ENCODE data around the gene GGA3.

GGA3 gene

DNA sequence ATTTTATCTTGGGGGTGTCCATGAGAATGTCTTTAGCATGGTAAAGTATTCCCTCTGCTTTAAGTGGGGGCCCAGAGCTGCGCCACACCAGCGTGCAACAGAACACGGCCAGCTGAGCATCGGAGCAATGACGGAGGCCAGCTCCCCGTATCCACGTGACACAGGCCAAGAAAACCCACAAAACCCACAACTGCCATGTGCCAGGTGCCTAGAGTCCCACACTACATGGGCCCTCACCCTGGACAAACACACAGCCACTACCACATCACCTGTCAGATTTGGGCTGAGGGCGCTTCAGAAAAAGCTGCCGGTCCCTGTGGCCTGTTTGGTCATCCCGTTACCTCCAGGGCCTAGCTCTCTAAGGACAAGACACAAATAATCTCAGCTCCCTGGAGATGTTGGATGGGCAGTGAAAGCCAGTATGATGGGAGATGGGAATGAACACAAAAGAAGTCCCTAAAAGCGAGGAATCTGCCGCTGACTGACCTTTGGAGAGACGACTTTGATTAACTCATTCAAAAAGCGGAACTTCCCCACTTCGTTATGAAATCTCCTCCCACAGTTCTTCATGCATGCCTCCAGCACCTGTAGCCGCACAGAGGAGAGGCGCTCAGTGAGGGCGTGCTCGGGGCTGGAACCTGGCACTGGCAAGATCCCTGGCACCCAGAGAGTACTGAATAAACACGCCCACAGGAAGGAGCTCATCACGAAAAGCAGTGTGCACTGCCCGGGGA, 17.1 kb downstream of the GGA3 start:
- DNase-seq, result no peak

DNA sequence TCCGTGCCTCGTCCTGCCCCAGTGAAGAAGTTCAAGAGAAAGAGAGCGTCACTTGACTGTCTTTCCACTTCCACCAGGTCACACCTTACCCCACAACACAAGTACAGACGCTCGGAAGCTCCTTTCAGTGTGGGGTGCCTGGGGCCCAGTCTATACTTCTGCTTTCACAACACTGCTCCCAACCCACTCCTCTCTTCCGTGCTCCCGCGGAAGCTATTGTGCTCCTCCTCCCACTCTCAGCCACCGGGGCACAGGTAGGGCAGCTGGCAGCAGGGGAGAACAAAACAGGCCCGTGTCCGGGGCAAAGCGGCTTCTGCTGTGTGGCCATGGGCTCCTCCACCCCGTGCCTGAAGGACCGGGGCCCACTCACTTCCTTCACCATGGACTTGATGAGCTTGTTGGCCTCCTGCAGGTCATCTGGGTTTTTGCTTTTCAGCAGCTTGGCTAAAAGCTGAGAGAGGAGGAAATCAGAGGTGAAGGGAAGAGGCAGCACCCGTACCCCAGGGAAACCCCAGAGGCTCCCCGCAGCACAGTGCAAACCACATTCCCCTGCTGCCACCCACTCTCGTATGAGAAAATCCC, 18.9 kb downstream of the GGA3 start:
- no peak for DNase-seq

DNA sequence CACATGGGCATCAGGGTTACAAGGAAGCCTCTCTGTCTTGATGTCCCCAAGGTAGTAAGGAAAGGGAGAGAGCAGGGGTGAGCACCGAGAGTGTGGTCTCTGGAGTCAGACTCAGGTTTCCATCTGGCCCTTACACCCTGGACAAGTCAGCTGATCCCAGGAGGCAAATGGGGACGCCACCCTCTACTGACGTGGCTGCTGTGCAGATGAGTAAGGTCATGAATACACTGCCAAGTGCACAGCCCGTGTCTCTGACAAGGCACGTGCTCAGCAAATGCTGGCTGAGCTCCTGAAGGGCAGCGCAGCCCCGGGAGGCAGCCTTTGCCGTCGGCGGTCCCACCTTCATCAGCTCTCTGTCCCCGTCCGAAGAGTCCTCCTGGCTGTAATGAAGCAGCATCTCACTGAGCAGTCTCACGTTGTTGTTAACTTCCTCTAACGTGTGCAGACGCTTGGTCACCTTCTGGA, 19.4 kb downstream of the GGA3 start:
- no peak for DNase-seq

DNA sequence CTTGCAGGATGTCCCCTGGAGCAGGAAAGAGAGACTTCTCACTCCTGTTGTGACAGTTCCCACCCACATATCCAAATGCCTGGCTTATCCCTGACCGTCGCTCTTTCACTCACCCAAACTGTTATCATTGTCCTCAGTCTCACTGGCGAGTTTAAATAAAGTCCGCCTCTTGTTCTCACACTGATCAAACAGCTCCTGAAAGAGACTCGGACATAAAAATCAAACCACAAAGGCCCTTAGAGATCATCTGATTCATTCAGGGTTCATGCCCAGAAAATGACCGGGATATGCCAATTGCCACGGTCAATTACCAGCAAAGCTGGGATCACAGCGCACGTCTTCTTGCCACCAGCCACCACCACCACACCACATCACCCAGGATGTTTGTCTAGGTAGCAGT, 19.9 kb downstream of the GGA3 start:
- no peak for DNase-seq

DNA sequence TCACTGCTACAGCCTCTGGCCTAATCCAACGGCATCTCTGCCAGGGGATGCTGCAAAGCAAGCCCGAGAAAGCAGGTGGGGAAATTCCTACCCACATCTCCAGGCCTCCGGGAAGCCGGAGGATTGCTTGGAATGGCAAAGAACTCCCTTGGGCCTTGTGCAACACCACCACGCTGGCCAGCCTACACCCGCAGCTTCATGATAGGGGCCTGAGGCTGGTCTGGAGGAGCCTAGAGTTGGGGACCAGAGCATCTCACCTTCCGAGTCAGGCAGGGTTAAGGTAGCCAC, 20.3 kb downstream of the GGA3 start:
- no peak for DNase-seq

DNA sequence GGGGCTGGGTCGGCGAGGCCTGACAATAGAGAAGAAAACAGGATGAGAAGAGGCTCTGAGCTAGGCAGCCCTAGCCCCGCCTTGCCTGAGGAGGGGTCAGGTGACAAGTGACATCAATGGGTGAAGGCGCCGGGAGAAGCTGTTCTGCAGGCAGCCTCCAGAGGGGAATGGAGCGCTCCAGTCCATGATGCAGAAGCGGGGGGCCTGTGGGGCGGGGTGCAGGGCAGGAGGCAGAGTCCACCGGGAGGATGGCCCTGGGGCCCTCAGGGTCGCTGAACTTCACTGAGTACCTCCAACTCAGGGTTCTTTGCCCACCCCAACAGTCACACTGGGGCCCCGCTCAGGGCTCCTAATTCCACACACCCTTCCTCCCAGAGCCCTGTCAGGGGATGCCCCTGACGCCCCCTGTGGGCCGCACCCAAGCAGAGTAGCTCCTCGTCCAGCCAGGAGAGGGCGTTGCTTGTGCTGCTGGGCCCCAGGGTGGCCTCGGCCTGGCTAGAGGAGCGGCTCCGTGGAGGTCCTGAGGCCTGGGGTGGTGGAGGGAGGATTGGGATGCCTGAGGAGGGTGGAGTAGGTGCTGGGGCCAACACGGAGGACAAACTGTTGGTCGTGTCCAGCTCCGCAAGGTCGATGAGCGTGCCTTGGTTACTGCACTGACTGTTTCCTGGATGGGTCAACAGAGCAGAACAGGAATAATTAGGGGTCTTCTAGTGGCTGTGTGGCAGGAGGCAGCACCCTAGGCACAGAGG, 20.8 kb downstream of the GGA3 start:
- DNase-seq, result peak; percentile 43 to 70

DNA sequence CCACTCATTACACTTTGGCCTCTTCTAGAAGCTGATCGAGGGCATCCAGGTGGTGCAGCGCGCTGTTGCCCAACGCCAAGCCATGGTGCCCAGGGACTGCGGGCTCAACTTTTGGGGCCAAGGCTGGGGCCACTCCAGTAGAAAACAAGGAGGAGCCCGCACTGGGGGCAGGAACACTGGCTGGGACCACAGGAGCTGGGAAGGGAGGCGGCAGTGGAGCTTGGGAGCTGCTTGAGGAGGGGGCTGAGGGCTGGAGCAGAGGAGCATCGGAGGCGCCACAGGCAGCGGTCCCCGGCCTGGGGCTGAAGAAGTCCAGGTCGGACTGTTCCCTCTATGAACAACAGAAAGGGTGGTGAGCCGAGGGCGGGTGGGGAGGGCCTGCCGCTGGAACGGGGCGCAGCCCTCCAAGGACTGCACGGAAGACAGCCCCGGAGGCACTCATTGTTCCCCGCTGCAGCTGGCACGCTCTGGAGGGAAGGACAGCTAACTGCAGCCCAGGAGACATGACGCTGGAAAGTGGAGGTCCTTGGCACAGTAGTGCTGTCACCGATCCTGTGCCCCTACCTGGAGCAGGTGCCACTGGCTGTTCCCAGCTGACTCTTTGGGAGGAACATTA, 21.5 kb downstream of the GGA3 start:
- no peak for DNase-seq

DNA sequence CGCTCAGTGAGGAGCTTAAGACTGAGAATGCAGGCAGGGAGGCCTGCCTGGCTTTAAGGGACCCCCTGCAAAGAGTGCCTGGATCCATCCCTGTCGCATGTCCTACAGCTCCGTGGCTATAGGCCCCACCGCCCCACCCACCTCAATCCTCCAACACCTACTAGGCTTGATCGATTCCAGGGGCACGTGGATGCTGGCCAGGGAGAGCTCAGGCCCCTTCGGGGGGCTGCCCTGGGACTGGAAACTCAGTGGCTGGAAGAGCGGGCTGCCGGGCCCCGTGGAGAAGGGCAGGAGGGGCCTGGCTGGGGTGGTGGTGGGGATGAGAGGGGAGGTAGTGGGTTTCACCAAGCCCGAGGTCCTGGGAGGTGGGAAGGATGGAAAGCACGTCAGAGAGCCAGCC, 22.2 kb downstream of the GGA3 start:
- no peak for DNase-seq

DNA sequence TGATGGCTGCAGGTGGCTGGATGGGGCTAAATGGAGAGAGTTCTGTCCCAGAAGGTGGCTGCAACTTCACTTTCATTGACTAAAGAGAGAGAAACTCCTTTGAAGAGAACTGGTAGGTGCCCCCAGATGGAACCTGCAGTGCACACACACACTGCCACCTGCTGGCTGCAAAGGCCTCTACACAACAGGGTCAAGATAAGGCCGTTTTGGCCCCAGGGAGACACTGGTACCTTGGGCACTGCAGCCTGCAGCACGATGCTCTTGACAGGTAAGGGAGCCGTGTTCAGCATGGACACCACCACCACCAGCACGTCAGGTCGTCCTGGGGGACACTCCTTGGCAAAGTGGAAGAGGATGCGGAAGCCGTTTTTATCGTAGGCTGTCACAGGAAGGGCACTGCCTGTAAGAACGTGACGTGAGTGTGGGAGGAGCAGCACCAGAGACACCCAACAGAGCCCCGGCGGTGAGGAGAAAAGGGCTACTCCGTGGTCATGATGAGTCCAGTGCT, 22.7 kb downstream of the GGA3 start:
- DNase-seq, result peak; percentile 54 to 86

DNA sequence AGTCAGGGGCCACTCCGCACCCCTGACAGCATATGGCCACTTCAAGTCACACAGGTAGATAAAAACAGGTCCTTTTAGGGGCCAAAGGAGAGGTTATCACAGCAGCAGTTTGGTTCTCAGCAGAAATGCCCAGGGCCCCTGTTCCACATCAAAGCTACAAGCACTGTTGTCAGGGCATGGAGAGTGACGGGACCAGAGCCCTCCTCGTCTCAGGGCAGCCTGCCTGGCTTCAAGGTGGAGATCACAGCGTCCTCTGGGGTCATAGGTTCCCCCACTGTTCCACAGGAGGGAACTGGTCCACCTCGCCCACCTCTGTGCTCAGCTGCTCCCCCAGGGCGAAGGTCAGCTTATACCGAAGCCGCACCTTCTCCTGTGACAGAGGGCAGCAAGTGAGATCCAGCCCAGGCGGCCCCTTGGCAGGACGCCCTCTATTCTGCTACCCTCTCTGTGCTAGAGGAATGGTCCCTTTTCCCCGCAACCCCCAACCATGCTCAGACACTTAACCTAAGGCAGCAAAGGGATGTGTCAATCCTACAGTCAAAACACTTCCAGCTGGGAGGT, 23.3 kb downstream of the GGA3 start:
- no peak for DNase-seq

DNA sequence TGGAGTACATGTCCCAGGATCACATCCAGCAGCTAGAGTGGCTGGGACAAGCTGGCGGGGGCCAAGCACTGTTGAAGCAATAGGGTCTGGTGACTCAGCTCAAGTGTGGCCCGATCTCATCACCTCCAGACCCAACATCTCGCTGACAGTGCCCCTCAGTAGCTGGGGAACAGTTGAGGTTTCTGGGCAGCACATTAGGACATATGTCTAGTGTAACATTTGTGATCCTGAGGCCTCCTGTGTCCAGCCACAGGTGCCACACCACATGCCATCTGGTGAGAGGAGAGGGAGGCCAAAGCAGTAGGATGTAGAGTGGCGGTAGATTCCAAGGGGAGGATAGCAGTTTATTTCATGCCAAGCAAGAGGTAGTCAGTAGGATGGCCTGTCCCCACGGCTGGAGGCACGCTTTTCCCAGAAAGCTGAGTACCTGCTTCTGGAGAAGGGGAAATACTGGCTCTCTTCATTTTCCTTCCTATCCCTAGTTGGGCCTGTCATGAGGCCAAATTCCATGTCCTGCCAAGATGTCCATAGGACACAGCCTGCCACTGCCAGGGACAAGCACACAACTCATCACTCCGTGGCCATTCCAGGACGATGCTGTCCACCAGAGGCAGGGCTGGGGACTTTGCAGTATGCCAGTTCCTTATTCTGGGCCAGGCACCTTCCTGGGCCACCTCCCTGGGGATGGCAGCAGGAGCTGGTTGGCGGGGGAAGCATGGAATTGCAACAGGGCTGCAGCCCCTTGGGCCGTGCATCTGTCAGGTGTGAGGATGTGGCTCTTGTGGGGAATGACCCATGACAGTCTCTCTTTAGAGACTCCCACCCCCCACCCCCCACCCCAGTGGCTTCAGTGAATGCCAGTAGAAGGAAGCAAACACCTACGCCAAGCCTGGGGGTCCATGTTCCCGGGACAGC, 24.0 kb downstream of the GGA3 start:
- no peak for DNase-seq

DNA sequence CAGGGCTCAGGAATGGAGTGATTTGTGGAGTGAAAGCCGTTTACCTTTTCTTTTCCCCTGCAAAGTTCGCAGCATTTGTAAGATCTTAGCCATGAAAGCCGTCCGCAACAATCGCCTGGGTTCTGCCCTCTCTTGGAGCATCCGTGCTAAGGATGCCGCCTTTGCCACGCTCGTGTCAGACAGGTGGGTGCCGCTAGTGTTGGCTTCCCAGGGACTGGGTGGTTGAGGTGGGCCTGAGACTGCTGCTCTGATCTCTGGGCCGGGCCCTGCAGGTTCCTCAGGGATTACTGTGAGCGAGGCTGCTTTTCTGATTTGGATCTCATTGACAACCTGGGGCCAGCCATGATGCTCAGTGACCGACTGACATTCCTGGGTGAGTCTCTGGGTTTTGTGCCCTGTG, 28.6 kb downstream of the GGA3 start:
- DNase-seq, result no peak

DNA sequence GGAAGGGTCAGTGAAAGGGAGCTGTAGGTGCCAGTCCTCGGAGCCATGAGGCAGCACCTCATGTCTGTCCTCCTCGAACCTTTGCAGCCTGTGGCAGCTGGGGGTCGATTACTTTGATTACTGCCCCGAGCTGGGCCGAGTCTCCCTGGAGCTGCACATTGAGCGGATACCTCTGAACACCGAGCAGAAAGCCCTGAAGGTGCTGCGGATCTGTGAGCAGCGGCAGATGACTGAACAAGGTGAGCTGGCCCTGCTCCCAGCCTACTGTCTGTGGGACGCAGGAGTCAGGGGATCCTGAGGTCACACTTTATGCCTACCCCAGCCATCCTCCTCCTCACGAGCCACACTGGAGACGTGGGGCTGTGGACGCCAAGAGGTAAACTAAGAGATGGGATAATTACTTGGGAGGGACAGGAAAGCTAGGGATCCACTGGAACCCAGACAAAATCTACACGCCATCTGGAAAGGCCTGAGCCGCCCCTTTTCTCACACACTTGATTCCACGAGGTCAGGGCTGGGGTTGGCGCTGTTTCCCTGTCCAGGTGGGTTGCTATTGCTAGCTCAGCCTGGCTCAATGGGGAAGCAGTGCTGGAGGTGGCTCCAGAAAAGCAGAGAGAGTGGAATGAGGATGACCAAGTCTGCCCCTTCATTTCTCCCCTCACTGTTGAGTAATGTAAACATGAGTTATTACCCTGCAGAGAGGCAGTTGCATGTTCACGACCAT, 29.5 kb downstream of the GGA3 start:
- DNase-seq, result no peak

DNA sequence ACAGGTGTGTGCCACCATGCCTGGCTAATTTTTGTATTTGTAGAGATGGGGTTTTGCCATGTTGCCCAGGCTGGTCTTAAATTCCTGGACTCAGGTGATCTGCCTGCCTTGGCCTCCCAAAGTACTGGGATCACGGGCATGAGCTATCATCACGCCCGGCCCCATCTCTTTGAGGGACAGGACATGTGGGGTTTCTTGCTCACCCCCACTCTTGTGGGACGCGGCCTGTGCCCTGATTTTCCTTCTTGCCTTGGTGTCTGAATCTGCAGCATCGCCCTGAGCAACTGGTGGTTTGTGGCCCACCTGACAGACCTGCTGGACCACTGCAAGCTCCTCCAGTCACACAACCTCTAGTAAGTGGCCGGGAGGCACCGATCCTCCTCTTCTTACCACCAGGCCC, 30.3 kb downstream of the GGA3 start:
- no peak for DNase-seq

DNA sequence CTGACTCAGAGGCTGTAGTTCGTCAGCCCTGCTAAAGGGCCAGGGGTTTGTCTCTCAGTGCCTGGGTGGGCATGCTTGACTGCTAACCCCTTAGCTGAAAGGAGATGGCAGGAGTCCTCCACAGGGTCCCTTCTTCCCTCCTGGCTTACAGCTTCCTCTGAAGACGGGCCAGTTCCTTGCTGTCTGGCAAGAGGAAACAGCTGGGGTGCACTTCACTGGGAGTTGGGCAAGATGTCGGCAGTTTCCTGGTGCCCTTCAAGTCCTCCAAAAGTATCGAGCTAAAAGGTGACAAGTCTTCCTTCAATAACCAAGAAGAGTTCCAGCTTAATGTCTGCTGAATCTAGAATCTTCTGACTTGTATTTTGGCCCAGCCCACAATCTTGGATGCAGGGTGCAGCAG, 32.6 kb downstream of the GGA3 start:
- DNase-seq, result no peak

DNA sequence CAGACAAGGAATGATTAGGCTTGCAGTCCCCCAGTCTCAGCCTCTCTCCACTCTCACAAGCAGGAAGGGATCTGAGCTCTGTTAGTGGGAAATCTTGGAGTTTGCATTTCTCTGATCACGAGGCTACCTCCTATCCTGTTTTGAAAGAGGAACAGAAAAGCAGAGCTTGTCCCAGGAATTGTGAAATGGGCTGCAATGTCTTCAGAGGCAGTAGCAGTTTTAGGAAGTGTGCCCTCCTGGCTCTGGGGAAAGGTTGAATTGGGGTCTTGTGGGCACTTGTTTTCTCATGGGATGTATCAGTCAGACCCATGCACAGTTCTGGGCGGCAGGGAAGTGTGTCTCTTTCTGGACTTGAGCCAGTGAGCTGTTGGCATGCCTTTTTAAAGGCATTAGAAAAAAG, 33.1 kb downstream of the GGA3 start:
- no peak for DNase-seq

DNA sequence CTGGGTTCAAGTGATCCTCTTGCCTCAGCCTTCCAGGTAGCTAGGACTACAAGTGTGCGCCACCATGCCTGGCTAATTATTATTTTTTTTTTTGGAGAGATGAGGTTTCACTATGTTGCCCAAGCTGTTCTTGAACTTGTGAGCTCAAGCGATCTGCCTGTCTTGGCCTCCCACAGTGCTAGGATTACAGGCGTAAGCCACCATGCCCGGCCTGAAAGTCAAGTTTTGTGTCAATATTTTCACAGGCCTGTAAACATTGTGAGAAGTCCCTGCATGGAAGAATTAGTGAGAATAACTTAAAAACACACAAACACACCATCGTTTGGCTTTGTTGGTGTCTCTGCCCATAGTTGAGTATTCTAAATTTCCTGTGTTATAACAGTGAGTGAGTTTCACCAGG, 33.7 kb downstream of the GGA3 start:
- DNase-seq, result no peak

DNA sequence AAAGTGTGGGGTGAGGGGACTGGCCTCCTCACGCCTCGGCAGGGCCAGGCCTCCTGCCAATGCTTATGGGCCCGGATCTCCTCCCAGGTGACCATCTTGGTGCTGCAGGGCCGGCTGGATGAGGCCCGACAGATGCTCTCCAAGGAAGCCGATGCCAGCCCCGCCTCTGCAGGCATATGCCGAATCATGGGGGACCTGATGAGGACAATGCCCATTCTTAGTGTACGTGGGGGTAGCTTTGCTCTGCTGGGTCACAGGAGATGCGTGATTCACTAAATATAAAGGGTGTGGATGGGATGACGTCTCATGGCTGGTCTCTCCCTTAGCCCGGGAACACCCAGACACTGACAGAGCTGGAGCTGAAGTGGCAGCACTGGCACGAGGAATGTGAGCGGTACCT, 36.4 kb downstream of the GGA3 start:
- DNase-seq, result no peak

DNA sequence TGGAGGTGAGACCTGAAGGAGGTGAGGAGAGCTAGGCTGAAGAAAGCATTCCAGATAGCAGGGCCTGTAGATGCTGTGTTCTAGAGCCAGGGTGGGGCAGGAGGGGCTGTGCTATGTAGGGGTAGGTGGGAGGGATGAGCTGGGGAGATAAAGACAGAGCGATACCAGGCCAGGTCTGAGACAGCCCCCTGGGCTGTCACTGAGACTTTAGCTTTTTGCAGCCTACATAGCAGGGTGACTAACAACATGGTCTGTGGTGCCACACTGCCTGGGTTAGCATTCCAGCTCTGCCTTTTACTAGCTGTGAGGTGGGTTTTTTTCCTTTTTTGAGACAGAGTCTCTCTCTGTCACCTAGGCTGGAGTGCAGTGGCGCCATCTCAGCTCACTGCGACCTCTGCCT, 41.6 kb downstream of the GGA3 start:
- no peak for DNase-seq

DNA sequence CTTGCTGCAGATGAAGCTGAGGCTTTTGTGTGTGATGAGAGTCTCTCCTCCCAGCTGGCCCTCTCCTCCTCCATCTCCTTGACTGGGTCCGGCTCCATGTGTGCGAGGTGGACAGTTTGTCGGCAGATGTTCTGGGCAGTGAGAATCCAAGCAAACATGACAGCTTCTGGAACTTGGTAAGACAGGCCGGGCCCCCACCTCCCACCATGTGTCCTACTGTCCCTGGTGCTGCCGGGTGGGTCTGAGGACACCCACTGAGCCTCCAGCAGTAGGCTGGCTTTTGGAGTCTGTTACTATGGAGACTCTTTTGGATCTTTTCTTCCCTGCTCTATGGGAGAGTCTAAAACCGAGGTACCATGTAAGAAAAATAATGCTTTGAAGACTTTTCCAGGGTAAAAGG, 43.3 kb downstream of the GGA3 start:
- DNase-seq, result no peak

DNA sequence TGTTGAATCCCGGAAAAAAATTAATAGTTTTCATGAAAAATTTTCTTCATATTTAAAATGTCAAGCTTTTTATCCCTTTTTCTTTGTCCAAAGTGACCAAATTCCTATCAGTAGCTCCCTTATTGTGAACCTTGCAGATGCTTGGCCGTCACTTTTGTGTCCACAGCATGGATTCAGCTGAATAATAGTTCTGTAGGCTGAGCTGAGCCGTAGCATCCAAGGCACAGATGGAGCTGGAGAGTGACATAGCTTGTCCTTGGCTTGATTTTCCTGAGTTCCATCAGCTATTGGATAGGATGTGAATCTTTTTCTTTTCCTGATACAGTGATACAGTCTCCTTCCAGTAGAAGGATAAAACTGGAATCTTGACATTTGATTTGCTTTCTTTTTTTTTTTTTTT, 52.3 kb downstream of the GGA3 start:
- no peak for DNase-seq

DNA sequence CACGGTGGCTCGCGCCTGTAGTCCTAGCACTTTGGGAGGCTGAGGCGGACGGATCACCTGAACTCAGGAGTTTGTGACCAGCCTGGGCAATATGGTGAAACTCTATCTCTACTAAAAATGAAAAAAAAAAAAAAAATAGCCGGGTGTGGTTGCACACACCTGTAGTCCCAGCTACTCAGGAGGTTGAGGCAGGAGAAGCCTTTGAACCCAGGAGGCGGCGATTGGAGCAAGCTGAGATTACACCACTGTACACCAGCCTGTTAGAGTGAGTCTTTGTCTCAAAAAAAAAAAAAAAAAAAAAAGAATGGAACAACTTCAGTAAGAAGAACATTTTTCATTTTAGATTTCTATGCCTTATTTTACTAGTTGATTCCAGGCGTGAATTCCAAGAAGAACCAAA, 53.2 kb downstream of the GGA3 start:
- DNase-seq, result no peak
